GM12873 (cell line): Measurements from ENCODE around the gene TIMM17B.

Experiments used
- CTCF ChIP-seq: IDR thresholded peaks from 2 replicates; pipeline ENCODE4 v1.5.1; 2012; ENCODE audit warnings: low read depth, mild to moderate bottlenecking, moderate library complexity, low read length, control low read depth; ENCODE audit not compliant: insufficient read depth; ENCODE audit errors: missing control alignments

TIMM17B gene

DNA sequence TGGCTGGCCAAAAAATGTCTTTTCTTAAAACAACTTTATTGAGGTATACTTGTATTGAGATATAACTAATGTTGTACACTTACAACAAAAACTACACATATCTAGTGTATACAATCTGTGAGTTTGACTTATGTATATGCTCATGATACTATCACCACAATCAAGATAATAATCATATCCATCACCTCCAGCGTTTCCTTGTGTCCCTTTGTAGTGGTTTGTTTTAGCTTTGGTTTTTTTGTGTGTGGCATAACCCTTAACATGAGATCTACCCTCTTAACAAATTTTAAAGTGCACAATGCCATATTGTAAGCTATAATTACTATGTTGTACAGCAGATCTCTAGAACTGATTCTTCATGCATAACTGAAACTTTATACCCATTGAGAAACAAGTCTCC lies 48.7 kb downstream of the TIMM17B start:
- no peak for TF ChIP-seq CTCF
